ENCODE measurements around the gene PRAMEF1. TPM values are rescaled to one million over a fixed set of nuclear protein-coding genes. Genes with fewer than 3 reads are reported as not detected.
"Not testable (repeated sequence)": the region's sequence is repeated elsewhere in the genome, so short reads cannot be mapped to it uniquely, and the experiment has no call there.

The PRAMEF1 gene, protein sequence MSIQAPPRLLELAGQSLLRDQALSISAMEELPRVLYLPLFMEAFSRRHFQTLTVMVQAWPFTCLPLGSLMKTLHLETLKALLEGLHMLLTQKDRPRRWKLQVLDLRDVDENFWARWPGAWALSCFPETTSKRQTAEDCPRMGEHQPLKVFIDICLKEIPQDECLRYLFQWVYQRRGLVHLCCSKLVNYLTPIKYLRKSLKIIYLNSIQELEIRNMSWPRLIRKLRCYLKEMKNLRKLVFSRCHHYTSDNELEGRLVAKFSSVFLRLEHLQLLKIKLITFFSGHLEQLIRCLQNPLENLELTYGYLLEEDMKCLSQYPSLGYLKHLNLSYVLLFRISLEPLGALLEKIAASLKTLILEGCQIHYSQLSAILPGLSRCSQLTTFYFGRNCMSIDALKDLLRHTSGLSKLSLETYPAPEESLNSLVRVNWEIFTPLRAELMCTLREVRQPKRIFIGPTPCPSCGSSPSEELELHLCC
- not detected for total RNA-seq

DNA sequence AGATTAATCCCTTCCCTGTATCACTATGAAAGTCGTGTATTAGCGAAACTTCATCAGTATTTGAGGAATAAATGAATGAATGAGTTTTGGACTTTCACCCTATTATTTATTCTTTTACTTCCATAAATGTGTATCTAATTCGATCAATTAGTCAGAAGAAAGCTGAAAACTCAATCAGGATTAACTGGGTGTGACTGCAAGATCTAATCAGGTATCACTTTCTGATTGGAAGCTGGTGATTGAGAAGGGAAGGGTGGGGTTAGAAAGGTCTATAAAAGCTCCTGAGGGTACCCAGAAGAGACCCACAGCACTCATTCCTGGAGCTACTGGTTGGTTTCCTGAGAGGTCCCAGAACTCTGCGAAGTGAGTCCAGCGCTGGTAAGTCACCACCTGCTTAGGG is at the start of gene PRAMEF1:
TSS of gene PRAMEF1 (plus strand) at position 301 of the 400 bp plus-strand sequence. CDS start 1,831 bp downstream, outside the sequence.
- H3K4me1 ChIP-seq; in situ Hi-C loops (cut with MboI; ENCODE audit: low pct_ligation_motif_present in 1 of 4, low pct_unique_long_range_greater_than_20kb in 1 of 4, low sequenced_read_pairs in 3 of 4); H3K4me3 ChIP-seq; H3K27ac ChIP-seq; intact Hi-C loops (cut with DNase I; ENCODE audit: low total_unique reads); H3K27me3 ChIP-seq; H3K36me3 ChIP-seq; H3K9me3 ChIP-seq; DNase-seq: not testable (repeated sequence)
- 76% methylated on average over 3 of the region's 5 CpGs; no CpG with 5 or more reads in 1 of the 2 donors for WGBS, 2 donors (ENCODE audit: low coverage in 1 of 2)

DNA sequence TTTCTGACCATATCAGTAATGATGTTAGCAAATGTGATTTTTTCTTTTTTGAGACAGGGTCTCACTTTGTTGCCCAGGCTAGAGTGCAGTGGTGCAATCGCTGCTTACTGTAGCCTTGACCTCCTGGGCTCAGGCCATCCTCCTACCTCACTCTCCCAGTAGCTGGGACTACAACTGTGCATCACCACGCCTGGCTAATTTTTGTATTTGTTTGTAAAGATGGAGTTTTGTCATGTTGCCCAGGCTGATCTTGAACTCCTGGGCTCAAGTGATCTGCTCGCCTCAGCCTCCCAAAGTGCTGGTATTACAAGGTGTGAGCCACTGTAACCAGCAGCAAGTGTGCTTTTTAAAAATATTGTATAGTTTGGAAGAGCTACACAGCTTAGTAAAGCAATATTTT is 49.3 kb upstream of the PRAMEF1 start:
- TF ChIP-seq POLR2AphosphoS5 (IDR thresholded peaks at IDR 0.05), result no peak
- no peak for TF ChIP-seq EP300 (IDR thresholded peaks at IDR 0.05; ENCODE audit: low read depth)
- TF ChIP-seq CTCF (IDR thresholded peaks at IDR 0.05), result no peak
- TF ChIP-seq POLR2A (IDR thresholded peaks at IDR 0.05), result no peak
- WGBS, 2 donors (ENCODE audit: low coverage in 1 of 2), result 56 to 93% methylated on average over 2 to 3 of the region's 3 CpGs
- in situ Hi-C loops (cut with MboI; ENCODE audit: low pct_ligation_motif_present in 1 of 4, low pct_unique_long_range_greater_than_20kb in 1 of 4, low sequenced_read_pairs in 3 of 4) (no loop called here), intact Hi-C loops (cut with DNase I; ENCODE audit: low total_unique reads) (no loop called here)
- H3K4me3 ChIP-seq, result no peak overlapping the region
- no peaks in the 10 kb centered on the region for H3K9me3 ChIP-seq
- H3K36me3 ChIP-seq, result no peaks in the 10 kb centered on the region
- no peak for DNase-seq
- H3K4me1 ChIP-seq, result no peaks in the 10 kb centered on the region
- no peak overlapping the region for H3K27ac ChIP-seq
- H3K27me3 ChIP-seq, result peaks cover 9% of the 10 kb centered on the region

DNA sequence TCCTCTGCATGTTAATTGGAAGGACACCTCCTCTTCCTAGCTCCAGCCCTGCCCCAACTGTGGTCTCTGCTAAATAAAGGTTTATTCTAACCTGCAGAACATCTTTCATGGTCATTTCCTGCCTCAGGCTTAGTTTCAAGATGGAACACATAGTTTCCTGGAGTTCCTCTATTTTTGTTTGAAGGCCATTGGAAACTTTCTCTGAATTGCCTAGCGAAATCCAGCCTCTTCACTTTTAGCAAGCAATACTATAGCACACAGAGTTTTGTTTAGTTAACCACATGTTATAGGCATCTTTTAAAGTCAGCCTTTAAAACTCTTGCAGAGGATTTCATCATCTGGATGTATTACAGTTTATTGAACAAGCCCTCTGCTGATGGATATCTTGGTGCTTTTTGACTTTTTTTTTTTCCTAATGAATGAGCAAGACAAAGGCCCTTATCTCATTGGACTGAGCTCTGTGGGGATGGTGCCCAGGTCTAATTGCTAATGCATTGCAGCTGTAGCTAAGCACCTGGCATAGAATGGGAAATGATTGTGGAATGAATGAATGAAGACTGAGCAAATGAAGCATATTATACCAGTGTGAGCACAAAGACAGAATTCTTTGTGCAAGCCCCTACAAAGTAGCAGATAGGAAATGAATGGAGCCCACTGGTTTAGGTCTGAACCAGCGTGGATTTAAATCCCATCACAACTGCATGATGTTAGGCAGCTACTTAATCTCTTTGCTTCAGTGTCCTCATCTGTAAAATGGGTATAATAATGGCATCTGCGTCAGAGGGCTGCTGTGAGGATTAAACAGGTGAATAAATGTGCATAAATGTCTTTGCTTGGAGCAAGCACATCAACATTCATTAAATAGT is 45.8 kb upstream of the PRAMEF1 start:
- H3K9me3 ChIP-seq, result peaks cover 15 to 16% of the 10 kb centered on the region in 2 donors
- no peaks in the 10 kb centered on the region for H3K36me3 ChIP-seq
- peaks cover 2% of the 10 kb centered on the region for H3K27me3 ChIP-seq
- no peak for DNase-seq
- intact Hi-C loops (cut with DNase I; ENCODE audit: low total_unique reads) (no loop called here), in situ Hi-C loops (cut with MboI; ENCODE audit: low pct_ligation_motif_present in 1 of 4, low pct_unique_long_range_greater_than_20kb in 1 of 4, low sequenced_read_pairs in 3 of 4) (no loop called here)
- H3K27ac ChIP-seq, result no peak overlapping the region
- TF ChIP-seq POLR2A (IDR thresholded peaks at IDR 0.05) (no peak), CTCF (IDR thresholded peaks at IDR 0.05) (no peak), EP300 (IDR thresholded peaks at IDR 0.05; ENCODE audit: low read depth) (no peak), POLR2AphosphoS5 (IDR thresholded peaks at IDR 0.05) (no peak)
- no peaks in the 10 kb centered on the region for H3K4me1 ChIP-seq
- H3K4me3 ChIP-seq, result no peak overlapping the region
- WGBS, 2 donors (ENCODE audit: low coverage in 1 of 2), result 63 to 78% methylated on average over 3 of the region's 3 CpGs

DNA sequence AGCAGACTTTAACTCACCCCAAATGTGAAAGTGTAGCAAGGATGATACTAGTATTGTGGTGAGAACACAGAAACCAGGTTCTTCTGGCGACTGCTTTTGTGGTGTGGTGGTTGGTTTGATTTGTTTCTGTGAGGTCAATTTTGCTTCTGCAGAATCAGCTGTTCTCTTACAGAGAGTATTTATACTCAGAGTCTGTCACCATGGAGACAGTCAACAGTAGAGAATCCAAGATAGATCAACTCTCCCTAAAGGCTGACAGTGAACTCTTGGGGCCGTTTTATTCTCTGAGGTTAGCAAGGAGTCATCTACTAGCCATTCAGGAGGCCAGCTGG is 45.2 kb upstream of the PRAMEF1 start, which contains the start of gene CFAP107:
TSS of gene CFAP107 (plus strand) at position 209 of the 332 bp plus-strand sequence. CDS start 231 bp downstream, outside the sequence.
- Histone ChIP-seq H3K27ac (no peak within 1 kb of the TSS), H3K4me1 (no peaks in the 10 kb centered on the region), H3K27me3 (peaks cover 6% of the 10 kb centered on the region), H3K4me3 (no peak within 1 kb of the TSS), H3K9me3 (peaks cover 15 to 16% of the 10 kb centered on the region in 2 donors), H3K36me3 (no peaks in the 10 kb centered on the region)
- WGBS, 2 donors (ENCODE audit: low coverage in 1 of 2), result 10 to 12% methylated on average over 2 of the region's 2 CpGs
- TF ChIP-seq CTCF (IDR thresholded peaks at IDR 0.05), result no peak
- TF ChIP-seq EP300 (IDR thresholded peaks at IDR 0.05; ENCODE audit: low read depth), result no peak
- TF ChIP-seq POLR2AphosphoS5 (IDR thresholded peaks at IDR 0.05), result no peak
- TF ChIP-seq POLR2A (IDR thresholded peaks at IDR 0.05), result no peak
- in situ Hi-C loops (cut with MboI; ENCODE audit: low pct_ligation_motif_present in 1 of 4, low pct_unique_long_range_greater_than_20kb in 1 of 4, low sequenced_read_pairs in 3 of 4) (no loop called here), intact Hi-C loops (cut with DNase I; ENCODE audit: low total_unique reads) (no loop called here)
- no peak for DNase-seq
